Stimulated activated CD4-positive, alpha-beta T cell treated with anti-CD3 and anti-CD28 coated beads, Interleukin-1b, Interleukin-23, amount 100 ng/mL, for 1 hour (primary cell): ENCODE measurements around the gene CH25H.
"Not testable (repeated sequence)": the region's sequence is repeated elsewhere in the genome, so short reads cannot be mapped to it uniquely, and the experiment has no call there.

Experiments
- DNase-seq, 2 donors: peaks; one replicate each; pipeline ENCODE4 v3.0.0-alpha.2; 2020; ENCODE audit warnings: low read depth in 2 of 2

The CH25H gene, protein sequence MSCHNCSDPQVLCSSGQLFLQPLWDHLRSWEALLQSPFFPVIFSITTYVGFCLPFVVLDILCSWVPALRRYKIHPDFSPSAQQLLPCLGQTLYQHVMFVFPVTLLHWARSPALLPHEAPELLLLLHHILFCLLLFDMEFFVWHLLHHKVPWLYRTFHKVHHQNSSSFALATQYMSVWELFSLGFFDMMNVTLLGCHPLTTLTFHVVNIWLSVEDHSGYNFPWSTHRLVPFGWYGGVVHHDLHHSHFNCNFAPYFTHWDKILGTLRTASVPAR

DNA sequence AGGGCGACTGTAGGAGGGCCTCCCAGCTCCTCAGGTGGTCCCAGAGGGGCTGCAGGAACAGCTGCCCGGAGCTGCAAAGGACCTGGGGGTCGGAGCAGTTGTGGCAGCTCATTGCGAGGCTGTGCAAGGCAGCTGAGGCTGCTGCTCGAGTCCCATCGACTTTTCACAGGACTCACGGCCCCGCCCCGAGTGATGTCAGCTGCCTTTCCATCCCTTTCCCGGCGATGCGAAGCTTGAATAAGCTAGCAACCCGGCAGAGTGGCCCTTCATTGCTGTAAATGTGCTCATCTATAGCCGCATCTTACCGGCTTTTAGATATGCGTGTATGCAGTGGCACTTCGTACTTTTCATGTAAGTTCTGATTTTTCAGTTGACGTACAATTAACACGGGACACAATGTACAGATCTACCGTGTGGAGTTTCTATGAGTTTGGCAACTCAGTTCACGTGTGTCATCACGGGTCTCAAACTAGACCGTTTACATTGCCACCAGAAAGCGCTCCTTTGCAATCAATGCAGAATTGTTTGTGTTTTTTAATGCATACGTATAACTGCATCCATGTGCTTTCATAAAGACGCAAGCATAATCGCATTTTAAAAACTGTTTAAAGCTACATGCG is at the start of gene CH25H:
TSS of gene CH25H (minus strand) at position 137 of the 620 bp plus-strand sequence. CDS start at position 112, 25 bp downstream.
- peak in 1 of 2 donors; percentile 16 for DNase-seq

DNA sequence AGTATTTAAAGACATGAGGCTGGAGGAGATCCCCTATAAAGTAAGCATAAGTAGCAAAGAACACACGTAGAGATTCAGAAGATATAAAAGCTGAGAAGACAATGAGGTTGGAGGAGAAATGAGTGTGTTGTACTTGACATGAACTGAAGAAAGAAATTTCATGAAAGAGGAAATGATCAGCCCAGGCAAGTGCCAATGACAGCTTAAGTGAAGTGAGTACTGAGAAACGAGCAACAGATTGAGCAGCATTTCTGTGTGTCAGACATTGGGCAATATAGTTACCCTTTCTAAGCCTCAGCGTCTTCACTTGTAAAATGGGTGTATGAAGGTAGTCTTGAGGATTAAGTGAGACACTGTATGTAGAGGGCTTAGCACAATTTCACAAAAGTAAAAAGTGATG is 49.2 kb upstream of the CH25H start:
- DNase-seq, result no peak

DNA sequence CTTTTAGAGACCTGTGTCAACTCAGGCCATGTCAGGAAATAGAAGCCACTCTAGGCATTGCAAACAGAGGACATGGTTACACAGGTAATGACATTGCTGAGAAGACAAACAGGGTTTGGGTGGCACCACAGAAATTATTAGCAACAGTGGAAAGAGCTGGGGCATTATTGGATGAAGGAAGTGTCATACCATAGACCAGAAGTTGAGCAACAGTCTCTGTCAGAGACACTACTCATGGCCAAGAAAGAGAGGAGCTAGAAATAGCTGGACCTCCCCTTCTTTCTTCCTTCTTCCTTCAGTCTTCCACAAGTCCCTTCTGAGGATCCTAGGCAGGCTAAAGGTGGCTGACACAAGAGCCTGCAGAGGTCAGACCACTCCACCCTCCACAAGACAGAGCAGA is 48.7 kb upstream of the CH25H start:
- no peak for DNase-seq

DNA sequence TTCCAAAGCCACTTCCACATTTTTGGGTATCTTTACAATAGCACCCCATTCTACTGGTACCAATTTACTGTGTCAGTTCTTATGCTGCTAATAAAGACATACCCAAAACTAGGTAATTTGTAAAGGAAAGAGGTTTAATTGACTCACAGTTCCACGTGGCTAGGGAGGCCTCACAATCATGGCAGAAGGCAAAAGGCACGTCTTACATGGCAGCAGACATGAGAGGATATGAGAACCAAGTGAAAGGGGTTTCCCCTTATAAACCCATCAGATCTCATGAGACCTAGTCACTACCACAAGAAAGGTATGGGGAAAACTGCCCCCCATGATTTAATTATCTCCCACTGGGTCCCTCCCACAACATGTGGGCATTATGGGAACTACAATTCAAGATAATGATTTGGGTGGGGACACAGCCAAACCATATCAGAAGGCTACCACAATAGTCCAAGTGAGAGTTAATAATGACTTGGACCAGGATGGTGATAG is 48.0 kb upstream of the CH25H start:
- not testable (repeated sequence) for DNase-seq

DNA sequence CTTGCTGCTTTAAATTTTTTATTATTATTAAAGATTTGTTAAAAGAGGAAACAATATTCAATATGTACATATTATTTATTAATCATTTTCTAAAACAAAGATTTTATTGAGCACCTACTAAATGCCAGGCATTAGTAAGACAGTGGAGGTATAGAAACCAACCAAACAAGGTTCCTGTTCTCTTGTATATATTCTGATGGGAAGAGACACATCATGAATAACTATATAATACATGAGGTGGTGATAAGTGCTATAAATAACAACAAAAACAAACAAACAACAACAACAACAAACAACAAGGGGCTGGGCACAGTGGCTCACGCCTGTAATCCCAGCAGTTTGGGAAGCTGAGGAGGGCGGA is 45.1 kb upstream of the CH25H start:
- DNase-seq, result no peak

DNA sequence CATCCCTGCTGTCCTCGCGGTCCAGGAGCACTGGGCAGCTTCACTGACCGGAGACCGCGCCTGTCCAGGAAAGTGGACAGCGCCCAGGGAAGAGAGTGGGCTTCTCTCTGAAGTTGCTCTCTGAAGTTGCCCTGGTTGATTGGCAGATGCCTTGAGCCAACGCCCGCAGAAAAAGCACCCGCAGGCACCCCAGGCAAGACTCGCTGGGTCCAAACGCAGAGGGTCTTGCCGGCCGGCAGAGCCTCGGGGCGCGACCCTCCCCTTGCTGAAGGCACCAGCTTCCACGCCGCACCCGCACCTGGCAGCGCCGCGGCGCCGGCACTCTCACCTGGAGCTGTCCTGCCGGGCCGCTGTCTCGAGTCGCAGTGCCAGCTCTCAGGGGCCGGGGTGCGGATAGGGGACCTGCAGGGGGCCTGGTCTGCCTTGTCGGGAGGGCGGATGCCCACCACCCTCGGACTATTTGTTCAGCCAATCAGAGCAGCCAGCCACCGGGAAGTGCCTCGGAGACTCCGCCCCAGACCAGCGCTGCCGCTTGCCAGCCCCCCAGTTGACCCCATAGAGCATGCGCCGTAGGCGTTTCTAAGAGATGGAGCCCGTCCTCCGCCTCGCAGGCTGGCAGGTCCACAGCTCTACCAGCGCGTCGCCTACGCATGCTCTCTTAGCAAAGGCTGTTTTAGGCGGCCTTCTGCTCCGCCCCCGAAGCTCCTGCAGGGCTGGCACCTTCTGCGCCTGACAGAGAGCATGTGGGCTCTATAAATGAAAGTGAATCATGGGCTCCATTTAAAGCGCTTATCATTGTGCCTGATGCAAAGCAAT is 44.5 kb upstream of the CH25H start, which contains the start of gene LIPA:
TSS of gene LIPA (minus strand) at position 367 of the 816 bp plus-strand sequence. CDS start 4,127 bp downstream, outside the sequence.
- DNase-seq, result peak; percentile 76 to 95

DNA sequence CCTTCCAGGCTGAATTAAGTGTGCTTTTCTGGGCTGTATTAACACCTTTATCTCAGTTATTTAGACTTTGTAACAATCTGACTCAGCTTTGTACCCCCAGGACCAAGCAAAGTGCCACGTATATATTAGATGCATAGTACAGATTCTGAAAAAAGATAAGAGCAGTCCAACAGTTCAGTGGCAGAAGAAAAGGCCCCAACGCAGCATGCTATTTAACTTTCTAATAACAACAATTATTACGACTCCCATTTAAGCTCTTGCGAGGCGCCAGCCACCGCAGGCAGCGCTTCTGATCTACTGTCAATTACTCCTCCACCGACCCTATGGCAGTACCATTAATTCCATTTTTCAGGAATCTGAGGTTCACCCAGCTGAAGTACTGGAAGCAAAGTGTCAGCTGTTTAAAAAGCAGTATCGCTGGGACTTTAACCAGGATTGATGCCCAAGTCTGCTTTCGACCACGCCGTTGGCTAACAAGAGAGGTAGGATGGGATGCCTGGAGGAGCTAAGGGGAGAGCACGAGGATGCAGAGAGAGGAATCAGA is 43.8 kb upstream of the CH25H start:
- no peak for DNase-seq

DNA sequence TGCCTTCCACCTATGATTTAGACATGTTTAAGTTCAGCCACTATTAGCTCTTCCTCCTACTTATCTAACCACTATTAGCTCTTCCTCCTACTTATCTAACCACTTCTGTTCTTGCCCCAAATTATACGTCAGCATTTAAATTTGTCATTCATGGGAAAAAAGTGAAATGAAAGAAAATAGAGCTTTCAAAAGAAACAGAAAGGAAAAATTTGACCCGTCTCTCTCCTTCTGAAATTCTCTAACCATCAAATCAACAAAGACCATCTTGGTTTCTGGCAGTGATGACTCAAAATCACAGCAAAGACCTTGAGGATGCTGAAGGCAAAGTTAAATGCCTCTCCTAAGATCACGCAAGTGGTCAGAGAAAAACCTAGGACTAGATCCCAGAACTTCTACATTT is 41.9 kb upstream of the CH25H start:
- no peak for DNase-seq

DNA sequence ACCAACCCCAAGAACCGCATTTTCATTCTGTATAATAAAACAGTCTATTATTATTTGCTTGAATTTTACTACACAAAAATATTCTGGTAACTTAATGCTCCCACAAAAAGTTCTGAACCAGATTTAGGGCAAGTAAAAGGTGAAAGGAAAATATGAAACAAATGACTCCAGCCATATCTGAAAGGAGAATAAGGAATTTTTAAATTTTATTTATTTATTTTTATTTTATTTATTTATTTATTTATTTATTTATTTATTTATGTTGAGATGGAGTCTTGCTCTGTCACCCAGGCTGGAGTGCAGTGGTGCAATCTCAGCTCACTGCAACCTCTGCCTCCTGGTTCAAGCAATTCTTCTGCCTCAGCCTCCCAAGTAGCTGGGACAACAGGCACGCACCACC is 40.5 kb upstream of the CH25H start:
- not testable (repeated sequence) for DNase-seq

DNA sequence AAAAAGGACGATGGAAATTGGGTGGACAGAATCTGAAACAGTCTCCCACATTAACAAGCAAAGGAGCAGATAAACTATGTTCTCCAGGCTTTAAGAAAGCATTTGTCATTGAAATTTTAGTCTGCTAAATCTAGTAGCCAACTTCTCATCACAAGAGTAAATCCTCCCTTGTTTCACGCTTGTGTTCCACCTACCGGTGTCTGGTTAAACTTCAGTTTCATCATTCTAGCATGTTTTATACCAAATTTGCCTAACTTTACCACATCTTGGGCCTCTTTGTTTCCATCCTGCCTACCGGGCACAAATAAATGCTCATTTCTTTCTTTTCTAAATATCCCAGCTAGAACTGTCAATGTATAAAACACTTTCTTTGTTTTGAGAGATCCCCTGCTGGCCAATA is 38.7 kb upstream of the CH25H start:
- no peak for DNase-seq

DNA sequence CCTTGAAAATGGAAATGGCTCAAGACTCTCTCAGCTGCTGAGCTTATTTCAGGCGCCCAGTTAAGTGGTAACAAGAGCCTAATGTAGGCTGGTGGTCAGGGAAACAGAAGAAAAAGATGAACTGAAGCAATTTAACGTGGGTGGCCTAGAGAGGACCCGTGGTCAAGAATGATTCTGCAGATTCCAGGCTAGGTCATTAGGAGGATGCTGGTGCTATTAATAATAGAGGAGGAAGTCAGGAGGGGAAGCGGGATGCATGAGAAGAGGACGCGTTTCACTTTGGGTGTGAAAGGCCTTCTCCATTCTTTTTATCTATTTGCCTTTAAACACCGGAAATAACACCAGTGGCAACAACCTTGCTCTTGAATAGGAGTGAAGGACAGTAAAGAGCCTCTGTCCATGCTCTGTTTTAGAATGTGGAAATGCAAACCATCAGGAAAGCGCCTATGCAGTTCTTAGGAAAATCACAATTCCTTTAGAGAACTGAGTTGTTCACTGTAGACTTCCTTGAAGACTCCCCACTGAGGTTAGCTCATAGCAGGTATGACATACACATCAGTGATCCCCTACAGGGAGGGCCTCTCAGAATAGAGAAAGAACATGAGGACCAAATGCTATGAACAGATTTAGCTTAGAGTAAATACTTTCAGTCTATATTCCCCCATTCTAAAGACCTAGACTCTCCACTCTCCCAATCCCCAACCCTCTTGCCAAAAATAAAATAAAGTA is 35.9 kb upstream of the CH25H start:
- no peak for DNase-seq

DNA sequence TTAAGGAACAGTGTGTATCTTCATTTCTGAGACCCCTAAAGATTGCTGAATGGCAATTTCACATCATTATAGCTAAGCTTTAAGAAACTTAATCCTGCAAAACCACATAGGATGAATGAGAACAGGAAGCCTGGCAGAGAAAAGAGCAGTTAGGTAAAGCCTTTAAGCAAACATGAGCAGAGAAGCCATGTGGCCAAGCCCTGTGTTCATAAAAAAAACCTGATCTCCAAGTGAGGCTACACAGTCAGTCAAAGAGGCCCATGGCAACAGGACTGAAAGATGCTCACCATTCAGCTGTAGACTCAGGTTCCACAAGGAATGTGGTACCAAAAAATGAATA is 35.2 kb upstream of the CH25H start:
- no peak for DNase-seq

DNA sequence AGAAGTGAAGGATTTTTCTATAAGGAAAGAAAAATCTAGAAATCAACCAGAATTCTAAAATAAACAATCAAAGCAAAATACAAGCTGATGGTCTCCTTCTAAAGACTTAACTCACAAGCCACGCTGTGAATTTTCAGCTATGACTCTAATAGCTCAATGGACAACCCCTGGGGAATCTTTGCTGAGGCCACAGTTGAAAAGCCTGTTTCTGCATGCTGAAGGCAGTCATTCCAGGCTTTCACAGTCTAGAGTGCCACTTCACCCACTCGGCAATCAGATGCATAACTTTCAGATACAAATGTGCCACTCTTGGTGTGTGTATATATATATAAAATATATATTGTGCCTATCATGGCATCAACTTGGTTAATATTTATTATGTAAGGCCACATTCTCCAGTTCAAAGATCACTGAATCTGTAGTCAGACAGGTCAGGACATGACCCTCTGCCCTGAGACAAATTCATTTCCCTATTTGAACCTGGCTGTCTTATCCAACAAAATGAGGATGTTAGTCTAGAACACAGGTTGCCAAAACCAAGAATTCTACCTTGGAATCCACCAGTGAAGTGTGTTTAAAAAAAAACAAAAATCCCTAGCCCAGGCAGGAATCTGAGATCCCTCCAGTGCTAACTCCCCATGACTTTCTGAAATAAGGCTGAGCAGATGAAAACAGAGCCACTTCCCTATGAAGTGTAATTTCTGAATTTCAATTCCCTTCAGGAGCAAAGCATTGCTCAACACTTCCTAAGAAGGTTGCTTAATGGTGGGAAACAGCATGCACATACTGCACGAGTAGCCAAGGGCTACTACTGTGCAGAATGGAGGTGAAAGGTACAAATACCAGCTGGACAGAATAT is 34.6 kb upstream of the CH25H start:
- DNase-seq, result no peak

DNA sequence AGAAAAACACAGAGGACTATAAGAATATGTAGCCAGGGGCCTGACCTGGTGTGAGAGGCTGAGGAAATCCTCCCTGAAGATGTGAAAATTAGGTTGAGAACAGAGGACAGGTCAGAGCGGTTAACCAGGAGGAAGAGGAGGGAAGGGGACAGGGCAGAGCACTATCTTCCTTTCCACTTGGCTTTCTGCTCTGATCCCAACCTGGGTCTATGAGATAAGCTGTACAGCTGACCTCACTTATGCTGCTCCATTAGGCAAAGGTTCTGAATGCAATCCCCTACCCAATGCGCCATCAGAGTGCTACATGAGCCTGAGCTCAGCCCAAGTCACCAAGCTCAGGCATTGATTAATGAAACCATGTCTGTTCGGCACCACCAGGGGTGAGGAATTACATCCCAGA is 33.9 kb upstream of the CH25H start:
- no peak for DNase-seq

DNA sequence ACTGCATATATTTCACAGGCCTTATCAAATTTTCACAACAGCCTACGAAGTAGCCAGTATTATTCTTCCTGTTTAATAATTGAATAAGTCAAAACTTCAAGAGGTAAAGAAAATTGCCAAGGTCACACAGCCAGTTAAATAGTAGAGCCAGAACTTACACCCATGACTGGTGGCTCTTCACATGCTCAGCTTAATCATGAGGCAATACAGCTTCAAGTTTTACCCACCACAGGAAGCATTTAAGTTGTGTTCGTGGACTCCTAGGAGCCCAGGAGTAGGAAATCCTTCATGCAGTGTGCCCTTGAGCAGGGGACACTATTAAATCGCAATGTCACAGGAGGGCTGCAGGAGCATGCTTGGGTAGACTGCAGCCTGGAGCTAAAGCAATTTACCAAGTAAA is 33.4 kb upstream of the CH25H start:
- no peak for DNase-seq

DNA sequence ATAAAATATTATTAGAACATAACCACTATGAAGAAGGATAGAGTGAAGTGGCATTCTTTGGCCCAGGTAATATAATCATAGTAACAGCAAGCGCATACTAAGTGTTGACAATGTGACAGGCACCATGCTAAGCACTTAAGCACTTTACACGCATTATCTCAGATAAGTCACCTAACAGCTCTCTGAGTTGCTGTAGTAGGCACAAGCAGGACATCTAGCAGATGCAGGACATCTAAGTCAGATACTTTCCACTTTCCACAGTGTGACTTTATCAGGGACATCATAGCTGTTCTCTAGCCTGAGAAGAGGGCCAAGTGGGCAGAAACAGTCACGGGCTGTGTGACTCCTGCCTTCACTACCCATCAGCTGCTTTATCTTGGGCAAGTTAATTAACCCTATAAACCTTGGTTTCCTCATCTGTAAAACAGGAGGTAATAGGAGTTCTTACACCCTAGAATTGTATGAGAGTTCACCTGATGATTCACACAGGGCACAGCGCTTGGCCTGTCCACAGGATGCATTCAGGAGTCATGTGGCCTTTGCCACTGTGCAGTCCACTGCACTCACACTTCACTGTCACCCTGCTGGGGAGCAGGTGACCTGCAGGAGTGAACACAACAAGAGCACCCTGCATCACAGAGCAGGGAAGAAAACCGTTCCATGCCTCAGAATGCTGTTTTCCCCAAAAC is 32.0 kb upstream of the CH25H start:
- DNase-seq, result no peak

DNA sequence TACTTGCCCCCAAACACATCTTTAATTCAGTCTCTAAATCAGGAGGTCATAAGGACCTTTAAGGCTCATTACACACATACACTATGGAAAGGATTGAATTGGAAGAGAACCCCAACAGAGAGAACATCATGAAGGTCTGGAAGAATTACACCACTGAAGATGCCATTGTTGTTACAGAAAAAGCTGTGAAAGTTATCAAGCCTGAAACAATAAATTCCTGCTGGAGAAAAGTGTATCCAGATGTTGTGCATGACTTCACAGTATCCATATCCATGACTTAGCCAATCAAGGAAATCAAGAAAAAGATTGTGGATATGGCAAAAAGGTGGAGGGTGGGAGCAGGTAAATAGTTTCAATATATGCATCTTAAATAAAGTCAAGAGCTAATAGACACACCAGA is 30.7 kb upstream of the CH25H start:
- no peak for DNase-seq

DNA sequence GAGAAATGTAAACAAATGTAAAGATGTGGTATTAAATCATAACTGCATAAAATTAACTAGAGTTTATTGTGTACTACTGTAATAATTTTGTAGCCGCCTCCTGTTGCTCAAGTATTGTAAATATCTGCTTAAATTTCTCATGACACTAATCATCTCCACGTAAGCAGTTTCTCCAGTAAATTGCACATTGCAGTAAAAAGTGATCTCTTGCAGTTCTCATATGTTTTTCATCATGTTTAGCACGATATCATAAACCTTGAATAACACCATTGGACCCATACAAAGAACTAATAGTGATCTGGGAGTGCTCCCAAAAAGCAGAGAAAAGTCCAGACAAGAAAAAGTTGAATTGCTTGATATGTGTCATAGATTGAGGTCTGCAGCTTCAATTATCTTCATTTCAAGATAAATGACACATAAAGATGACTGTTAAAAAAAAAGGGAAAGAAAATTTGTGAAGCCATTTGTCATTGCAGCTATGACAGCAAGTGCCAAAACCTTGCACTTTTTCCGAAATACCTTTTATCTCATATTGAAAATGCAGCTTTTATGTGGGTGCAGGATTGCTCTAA is 29.2 kb upstream of the CH25H start:
- no peak for DNase-seq

DNA sequence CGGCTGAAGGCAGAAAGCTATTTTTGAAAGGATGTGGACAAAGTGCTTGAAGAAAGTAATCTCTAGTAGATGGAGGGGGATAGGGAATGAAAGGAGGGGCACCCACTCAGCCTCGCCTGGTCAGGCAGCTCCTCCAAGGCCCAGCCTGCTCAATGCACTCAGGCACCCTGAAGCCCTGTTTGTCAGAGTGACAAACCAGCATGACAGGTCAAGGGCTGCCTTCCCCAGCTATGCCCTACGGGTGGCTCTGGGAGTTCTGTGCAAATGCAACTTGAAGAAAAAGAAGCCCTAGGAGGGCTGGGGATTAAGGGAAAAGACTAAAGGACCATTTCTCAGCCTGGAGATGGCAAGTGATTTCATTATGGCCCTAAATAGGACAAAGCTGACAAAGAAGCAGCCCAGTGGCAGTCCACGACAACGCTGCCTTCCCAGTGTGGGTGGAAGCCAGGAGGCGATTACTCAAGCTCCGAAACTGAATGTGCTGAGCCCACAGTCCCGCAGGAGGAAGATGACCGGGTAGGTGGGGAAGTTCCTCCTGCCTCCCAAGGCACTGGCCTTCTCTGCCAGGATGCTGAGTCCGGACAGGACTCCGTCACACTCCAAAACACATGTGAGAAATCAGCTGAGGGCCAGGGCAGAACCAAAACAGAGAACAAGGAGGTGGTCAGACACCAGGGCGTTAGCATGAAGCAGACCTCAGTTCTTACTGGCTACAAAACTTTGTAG is 28.1 kb upstream of the CH25H start:
- no peak for DNase-seq
